Measurements from ENCODE around the gene KLRC1. TPM values are rescaled to one million over a fixed set of nuclear protein-coding genes. Genes with fewer than 3 reads are reported as not detected.

KLRC1 gene
- total and polyA plus RNA-seq, 10 of the 15 experiments (the other 5 are each of a cell fraction or from before 2014, with no cell fraction given), result 0.04 to 0.60 (median 0.23) TPM; not detected in 1

- FAIRE-seq, result no peak
- Histone ChIP-seq H3K4me3 (no peak within 1 kb of the TSS), H2AFZ (ENCODE audit: control insufficient read depth, low read depth, low read length) (no peak within 1 kb of the TSS), H3K4me1 (ENCODE audit: control insufficient read depth, insufficient read depth, low read length) (no peaks in the 10 kb centered on the region; the same call in 1 of the 2 replicates), H3K9me3 (replicated peaks; ENCODE audit: control insufficient read depth, insufficient read depth, low read length) (no peaks in the 10 kb centered on the region), H3K9ac (ENCODE audit: control insufficient read depth, insufficient read depth, low read length) (no peak within 1 kb of the TSS), H3K4me2 (ENCODE audit: control insufficient read depth, insufficient read depth) (no peak within 1 kb of the TSS), H3K27ac (ENCODE audit: control insufficient read depth, insufficient read depth) (no peak within 1 kb of the TSS), H3K36me3 (ENCODE audit: control insufficient read depth in 2 of 2, insufficient read depth in 2 of 2, low read length in 1 of 2) (no peaks in the 10 kb centered on the region), H3K27me3 (replicated peaks in 1 of 2; ENCODE audit: control insufficient read depth in 2 of 2, insufficient read depth in 2 of 2, low read length in 1 of 2) (no peaks in the 10 kb centered on the region), H3K79me2 (ENCODE audit: control insufficient read depth, insufficient read depth, low read length) (no peaks in the 10 kb centered on the region), H4K20me1 (ENCODE audit: control insufficient read depth, insufficient read depth) (no peaks in the 10 kb centered on the region)
- TF ChIP-seq NFYB (IDR thresholded peaks at IDR 0.05; ENCODE audit: insufficient read depth, low read depth, low read length) (no peak), JUNB (IDR thresholded peaks at IDR 0.05) (peak; percentile 87)
- WGBS (ENCODE audit: insufficient coverage, insufficient replicate concordance, low lambda C conversion rate, missing lambda C conversion rate), result 0% methylated on average over 1 of the region's 1 CpG
- BruUV-seq (replicated peaks), result no TSS peak
- intact Hi-C loops (cut with micrococcal nuclease; ENCODE audit: unreplicated experiment) (no loop called here), in situ Hi-C loops (cut with MboI) (no loop called here)
- DNase-seq (ENCODE audit: low read depth, low spot score), result no peak
- ChIA-PET RAD21 (ENCODE audit: unreplicated experiment) (interaction anchor here (5.1 kb wide), 1 partner anchor 44 kb away, joined by 31 read pairs; no protein-coding TSS in a partner anchor), SMC1A (ENCODE audit: uncharacterized antibody, unreplicated experiment) (interaction anchor here (1.0 to 3.9 kb wide), 3 partner anchors 12 to 42 kb away, joined by 3 to 21 read pairs (median 17); no protein-coding TSS in a partner anchor), CTCF (interaction anchor here (0.7 to 3.2 kb wide), 2 partner anchors 16 to 79 kb away, joined by 3 to 13 read pairs; no protein-coding TSS in a partner anchor), POLR2A (no interaction called here)
- ATAC-seq, result peak; percentile 51
These were observed 43.8 kb downstream of the KLRC1 start, which contains the start of gene KLRC4 for GRCh38 chr12:10409392-10409791. Gene KLRC4 (minus strand): TSS chr12:10409757. CDS start chr12:10409575, 182 bp downstream.

GRCh38 chr12:10408842-10409241 lies 44.3 kb downstream of the KLRC1 start:
- Histone ChIP-seq H3K79me2 (ENCODE audit: control insufficient read depth, insufficient read depth, low read length) (no peaks in the 10 kb centered on the region), H3K36me3 (ENCODE audit: control insufficient read depth in 2 of 2, insufficient read depth in 2 of 2, low read length in 1 of 2) (no peaks in the 10 kb centered on the region), H3K9me3 (replicated peaks; ENCODE audit: control insufficient read depth, insufficient read depth, low read length) (no peaks in the 10 kb centered on the region; the same call in 2 of the 3 replicates), H3K4me3 (no peak overlapping the region), H3K27ac (ENCODE audit: control insufficient read depth, insufficient read depth) (no peak overlapping the region), H4K20me1 (ENCODE audit: control insufficient read depth, insufficient read depth) (no peaks in the 10 kb centered on the region), H2AFZ (ENCODE audit: control insufficient read depth, low read depth, low read length) (no peak overlapping the region), H3K9ac (ENCODE audit: control insufficient read depth, insufficient read depth, low read length) (no peak overlapping the region), H3K4me2 (ENCODE audit: control insufficient read depth, insufficient read depth) (no peak overlapping the region), H3K4me1 (ENCODE audit: control insufficient read depth, insufficient read depth, low read length) (no peaks in the 10 kb centered on the region; the same call in 1 of the 2 replicates), H3K27me3 (replicated peaks in 1 of 2; ENCODE audit: control insufficient read depth in 2 of 2, insufficient read depth in 2 of 2, low read length in 1 of 2) (no peaks in the 10 kb centered on the region)
- 86% methylated on average over 3 of the region's 3 CpGs for whole genome bisulfite sequencing (ENCODE audit: insufficient coverage, insufficient replicate concordance, low lambda C conversion rate, missing lambda C conversion rate)
- SMC1A ChIA-PET (ENCODE audit: uncharacterized antibody, unreplicated experiment), result interaction anchor here (1.0 to 3.9 kb wide), 2 partner anchors 11 to 42 kb away, joined by 3 to 21 read pairs; no protein-coding TSS in a partner anchor
- intact Hi-C loops (cut with micrococcal nuclease; ENCODE audit: unreplicated experiment) (no loop called here), in situ Hi-C loops (cut with MboI) (no loop called here)
- ATAC-seq (no peak), FAIRE-seq (no peak), DNase-seq (ENCODE audit: low read depth, low spot score) (no peak)
- CTCF ChIA-PET, result no interaction called here
- RAD21 ChIA-PET (ENCODE audit: unreplicated experiment), result interaction anchor here (5.1 kb wide), 1 partner anchor 43 kb away, joined by 31 read pairs; no protein-coding TSS in a partner anchor
- BruUV-seq (replicated peaks), result no TSS peak
- POLR2A ChIA-PET, result no interaction called here
- TF ChIP-seq SUPT20H (IDR thresholded peaks at IDR 0.05; ENCODE audit: borderline replicate concordance, control insufficient read depth, low read depth, low read length) (no peak), SMAD1 (IDR thresholded peaks at IDR 0.05; ENCODE audit: low read depth, partially characterized antibody) (no peak), BACH1 (IDR thresholded peaks at IDR 0.05; ENCODE audit: borderline replicate concordance) (no peak), SP1 (IDR thresholded peaks at IDR 0.05; ENCODE audit: low read depth, low read length) (no peak), HDAC2 (IDR thresholded peaks at IDR 0.05) (no peak)
- TF ChIP-seq, protein P1, sequence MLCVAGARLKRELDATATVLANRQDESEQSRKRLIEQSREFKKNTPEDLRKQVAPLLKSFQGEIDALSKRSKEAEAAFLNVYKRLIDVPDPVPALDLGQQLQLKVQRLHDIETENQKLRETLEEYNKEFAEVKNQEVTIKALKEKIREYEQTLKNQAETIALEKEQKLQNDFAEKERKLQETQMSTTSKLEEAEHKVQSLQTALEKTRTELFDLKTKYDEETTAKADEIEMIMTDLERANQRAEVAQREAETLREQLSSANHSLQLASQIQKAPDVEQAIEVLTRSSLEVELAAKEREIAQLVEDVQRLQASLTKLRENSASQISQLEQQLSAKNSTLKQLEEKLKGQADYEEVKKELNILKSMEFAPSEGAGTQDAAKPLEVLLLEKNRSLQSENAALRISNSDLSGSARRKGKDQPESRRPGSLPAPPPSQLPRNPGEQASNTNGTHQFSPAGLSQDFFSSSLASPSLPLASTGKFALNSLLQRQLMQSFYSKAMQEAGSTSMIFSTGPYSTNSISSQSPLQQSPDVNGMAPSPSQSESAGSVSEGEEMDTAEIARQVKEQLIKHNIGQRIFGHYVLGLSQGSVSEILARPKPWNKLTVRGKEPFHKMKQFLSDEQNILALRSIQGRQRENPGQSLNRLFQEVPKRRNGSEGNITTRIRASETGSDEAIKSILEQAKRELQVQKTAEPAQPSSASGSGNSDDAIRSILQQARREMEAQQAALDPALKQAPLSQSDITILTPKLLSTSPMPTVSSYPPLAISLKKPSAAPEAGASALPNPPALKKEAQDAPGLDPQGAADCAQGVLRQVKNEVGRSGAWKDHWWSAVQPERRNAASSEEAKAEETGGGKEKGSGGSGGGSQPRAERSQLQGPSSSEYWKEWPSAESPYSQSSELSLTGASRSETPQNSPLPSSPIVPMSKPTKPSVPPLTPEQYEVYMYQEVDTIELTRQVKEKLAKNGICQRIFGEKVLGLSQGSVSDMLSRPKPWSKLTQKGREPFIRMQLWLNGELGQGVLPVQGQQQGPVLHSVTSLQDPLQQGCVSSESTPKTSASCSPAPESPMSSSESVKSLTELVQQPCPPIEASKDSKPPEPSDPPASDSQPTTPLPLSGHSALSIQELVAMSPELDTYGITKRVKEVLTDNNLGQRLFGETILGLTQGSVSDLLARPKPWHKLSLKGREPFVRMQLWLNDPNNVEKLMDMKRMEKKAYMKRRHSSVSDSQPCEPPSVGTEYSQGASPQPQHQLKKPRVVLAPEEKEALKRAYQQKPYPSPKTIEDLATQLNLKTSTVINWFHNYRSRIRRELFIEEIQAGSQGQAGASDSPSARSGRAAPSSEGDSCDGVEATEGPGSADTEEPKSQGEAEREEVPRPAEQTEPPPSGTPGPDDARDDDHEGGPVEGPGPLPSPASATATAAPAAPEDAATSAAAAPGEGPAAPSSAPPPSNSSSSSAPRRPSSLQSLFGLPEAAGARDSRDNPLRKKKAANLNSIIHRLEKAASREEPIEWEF (IDR thresholded peaks at IDR 0.05; ENCODE audit: insufficient replicate concordance, low read depth, low read length), result no peak
